ENCODE results near the gene TAOK1. TPM values are rescaled to one million over a fixed set of nuclear protein-coding genes. Genes with fewer than 3 reads are reported as not detected.

TAOK1 gene
- total RNA-seq, 4 donors from 2014 or later = 28.7 to 104 (median 42.8) TPM

GRCh38 chr17:29565643-29566472, 175.7 kb downstream of the TAOK1 start:
- no peak for TF ChIP-seq CTCF (IDR thresholded peaks at IDR 0.05)
- TF ChIP-seq POLR2A (IDR thresholded peaks at IDR 0.05) = peak in 1 of 2 donors; percentile 14
- Histone ChIP-seq H3K4me1 (peaks cover 0 to 42% (median 29%) of the 10 kb centered on the region in 4 donors), H3K4me3 (peak overlapping the region; percentile 66 to 74 (median 69)), H3K27me3 (no peaks in the 10 kb centered on the region), H3K9me3 (no peaks in the 10 kb centered on the region), H3K27ac (peak overlapping the region; percentile 90 to 94 (median 94)), H3K36me3 (peaks cover 0 to 9% (median 0%) of the 10 kb centered on the region in 3 donors)
- DNase-seq = peak; percentile 67 to 84 (median 74)

- H3K36me3 ChIP-seq = peaks cover 0 to 9% (median 0%) of the 10 kb centered on the region in 3 donors
- no peaks in the 10 kb centered on the region for H3K9me3 ChIP-seq
- TF ChIP-seq POLR2A (IDR thresholded peaks at IDR 0.05) (peak; percentile 60 to 80), CTCF (IDR thresholded peaks at IDR 0.05) (peak in 2 of 6 experiments; percentile 8 to 18)
- H3K27me3 ChIP-seq = no peaks in the 10 kb centered on the region
- peaks cover 0 to 41% (median 25%) of the 10 kb centered on the region in 4 donors for H3K4me1 ChIP-seq
- H3K4me3 ChIP-seq = peak within 1 kb of the TSS; percentile 66 to 74 (median 69)
- DNase-seq = peak; percentile 73 to 91 (median 90)
- H3K27ac ChIP-seq = peak within 1 kb of the TSS; percentile 90 to 94 (median 94)
Measured at GRCh38 chr17:29566473-29567303, 176.5 kb downstream of the TAOK1 start, which contains the start of gene ABHD15. TSS of gene ABHD15 (minus strand) at chr17:29567037. CDS start at chr17:29566966, 71 bp downstream.

- no peak for DNase-seq
- Histone ChIP-seq H3K27me3 (no peaks in the 10 kb centered on the region), H3K27ac (peak overlapping the region; percentile 90 to 94 (median 94)), H3K9me3 (no peaks in the 10 kb centered on the region), H3K4me3 (peak overlapping the region; percentile 66 to 74 (median 69)), H3K4me1 (peaks cover 0 to 38% (median 22%) of the 10 kb centered on the region in 4 donors), H3K36me3 (peaks cover 0 to 5% (median 0%) of the 10 kb centered on the region in 3 donors)
- no peak for TF ChIP-seq CTCF (IDR thresholded peaks at IDR 0.05)
- TF ChIP-seq POLR2A (IDR thresholded peaks at IDR 0.05) = no peak
Measured at GRCh38 chr17:29567304-29567553, 177.1 kb downstream of the TAOK1 start.

- peak overlapping the region; percentile 90 to 94 (median 94) for H3K27ac ChIP-seq
- no peaks in the 10 kb centered on the region for H3K9me3 ChIP-seq
- TF ChIP-seq POLR2A (IDR thresholded peaks at IDR 0.05) (no peak), CTCF (IDR thresholded peaks at IDR 0.05) (peak in 5 of 6 experiments; percentile 28 to 56 (median 52))
- no peaks in the 10 kb centered on the region for H3K36me3 ChIP-seq
- H3K4me3 ChIP-seq = peak overlapping the region; percentile 66 to 74 (median 69)
- H3K27me3 ChIP-seq = no peaks in the 10 kb centered on the region
- H3K4me1 ChIP-seq = peaks cover 0 to 38% (median 18%) of the 10 kb centered on the region in 4 donors
- DNase-seq = peak; percentile 81 to 93 (median 84)
Measured at GRCh38 chr17:29567554-29568330, 177.6 kb downstream of the TAOK1 start.

Measured in Peyer's patch (tissue), 4 donors.